Sigmoid colon (tissue), 7 donors: ENCODE measurements around the gene TMEM260. TPM values are rescaled to one million over a fixed set of nuclear protein-coding genes. Genes with fewer than 3 reads are reported as not detected.

ENCODE experiments used
- DNase-seq: peaks from one replicate; pipeline ENCODE4 v3.0.0-alpha.2; 2019
- H3K27ac ChIP-seq, 4 donors: fragments of 200-600 bp; sonication (generic); one replicate each; pipeline ENCODE4 v1.5.1; 2016 to 2019; ENCODE audit warnings: mild to moderate bottlenecking in 1 of 4
- H3K27me3 ChIP-seq, 3 donors: fragments of 200-600 bp; sonication (generic); one replicate each; pipeline ENCODE4 v1.5.1; 2019; ENCODE audit warnings: mild to moderate bottlenecking in 1 of 3
- H3K36me3 ChIP-seq, 4 donors: fragments of 200-600 bp; sonication (generic); one replicate each; pipeline ENCODE4 v1.5.1; 2016 to 2019
- H3K4me1 ChIP-seq, 4 donors: fragments of 200-600 bp; sonication (generic); one replicate each; pipeline ENCODE4 v1.5.1; 2017 to 2019
- H3K4me3 ChIP-seq, 4 donors: fragments of 200-600 bp; sonication (generic); one replicate each; pipeline ENCODE4 v1.5.1; 2017 to 2019; ENCODE audit warnings: mild to moderate bottlenecking in 2 of 4, moderate library complexity in 1 of 4
- H3K9me3 ChIP-seq, 4 donors: fragments of 200-600 bp in 3 of 4; sonication (generic) in 3 of 4; one replicate each; pipeline versions ENCODE4 v1.5.1 to v1.6.1; 2013 to 2019
- CTCF ChIP-seq, 4 experiments: fragments of 450-650 bp in 3 of 4; fragments of 200-600 bp in 1 of 4; IDR thresholded peaks; one replicate each; pipeline ENCODE4 v1.5.1; 2016 to 2019; ENCODE audit warnings: antibody characterized with exemption in 4 of 4, mild to moderate bottlenecking in 3 of 4, moderate library complexity in 2 of 4
- EP300 ChIP-seq, 4 donors: sonication (generic); formaldehyde crosslinking; IDR thresholded peaks; one replicate each; pipeline ENCODE4 v1.6.1; 2017; ENCODE audit warnings: antibody characterized with exemption in 4 of 4
- POLR2A ChIP-seq, 2 donors: fragments of 450-650 bp; IDR thresholded peaks; one replicate each; pipeline ENCODE4 v1.6.1; 2016; ENCODE audit warnings: antibody characterized with exemption in 2 of 2, mild to moderate bottlenecking in 2 of 2, moderate library complexity in 2 of 2
- POLR2AphosphoS5 ChIP-seq, 4 donors: sonication (generic); formaldehyde crosslinking; IDR thresholded peaks; one replicate each; pipeline ENCODE4 v1.6.1; 2017; ENCODE audit warnings: antibody characterized with exemption in 4 of 4
- WGBS, 2 donors: extraction: QIAGEN DNeasy Blood & Tissue Kit; methylation state at CpG; one replicate each; pipeline ENCODE4 v1.1.7; 2013; 5-methylcytosine and 5-hydroxymethylcytosine counted together
- intact Hi-C: fragments of 100-400 bp; cut with DNase I; formaldehyde crosslinking; loops from one replicate; pipeline ENCODE4 v1.15.1; 2023
- polyA plus RNA-seq, 3 donors: library from polyadenylated mRNA; stranded (reverse); fragments of 200-250 nt; gene quantifications; one replicate each; pipeline ENCODE4 v1.2.3, GENCODE V29; 2013
- total RNA-seq, 4 donors: library from RNA; depleted of rRNA; stranded (reverse); fragments of >200 nt; gene quantifications; one replicate each; pipeline ENCODE4 v1.1.0, GENCODE V29; 2016
- donor health status: healthy with polysubstance abuse.
- donor health status: Bipolar disorder and iron deficiency.
- donor health status: healthy.

TMEM260 gene
- total and polyA plus RNA-seq, 7 donors: 1.6 to 15.0 (median 10.3) TPM

DNA sequence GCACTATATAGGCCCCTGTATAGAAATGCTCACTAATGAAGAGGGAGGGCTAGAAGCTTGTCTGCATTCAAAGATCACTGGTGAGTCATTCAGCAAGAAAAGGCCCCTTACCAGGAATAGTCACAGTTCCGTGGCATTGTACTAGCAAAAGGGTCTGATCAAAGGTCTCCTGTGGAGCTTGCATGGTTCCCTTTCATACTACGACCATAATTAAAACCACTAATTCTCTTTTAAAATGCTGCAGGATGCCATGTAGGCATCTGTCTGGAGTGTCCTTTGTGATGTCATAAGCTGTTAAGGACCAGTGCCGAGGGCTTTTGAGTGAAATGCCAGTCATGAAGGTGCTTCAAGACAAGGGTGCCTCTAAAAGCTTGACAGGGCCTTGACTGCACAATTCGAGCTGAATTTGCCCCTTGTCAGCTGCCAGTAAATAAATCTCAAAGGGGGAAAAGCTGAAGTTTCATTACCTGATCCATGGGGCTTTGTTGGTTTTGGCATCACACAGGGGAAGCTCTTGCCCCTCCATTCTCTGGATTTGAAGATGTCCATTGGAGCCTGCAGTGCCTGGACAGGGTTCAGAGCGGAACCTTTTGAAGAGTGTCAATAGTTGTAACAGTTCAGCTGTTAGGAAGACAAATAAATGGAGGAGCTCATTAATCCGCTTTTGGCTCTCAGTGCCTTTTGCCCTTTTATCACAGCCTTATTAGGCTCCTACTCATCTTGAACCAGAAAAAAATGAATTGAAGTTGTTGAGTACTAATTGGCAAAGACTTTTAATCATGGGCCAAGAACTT is 69.1 kb downstream of the TMEM260 start:
- H3K27me3 ChIP-seq: no peaks in the 10 kb centered on the region
- TF ChIP-seq EP300 (IDR thresholded peaks at IDR 0.05) (no peak), POLR2A (IDR thresholded peaks at IDR 0.05) (no peak), POLR2AphosphoS5 (IDR thresholded peaks at IDR 0.05) (no peak), CTCF (IDR thresholded peaks at IDR 0.05) (no peak)
- H3K4me3 ChIP-seq: no peak overlapping the region
- intact Hi-C loops: no loop called here
- H3K36me3 ChIP-seq: peaks cover 0 to 11% (median 0%) of the 10 kb centered on the region in 4 donors
- H3K9me3 ChIP-seq: no peaks in the 10 kb centered on the region
- H3K27ac ChIP-seq: no peak overlapping the region
- no peaks in the 10 kb centered on the region for H3K4me1 ChIP-seq
- WGBS, 2 donors: 90 to 93% methylated on average over 6 of the region's 6 CpGs
- DNase-seq: no peak

GRCh38 chr14:56649382-56649781 is 69.8 kb downstream of the TMEM260 start:
- Histone ChIP-seq H3K27me3 (no peaks in the 10 kb centered on the region), H3K4me1 (no peaks in the 10 kb centered on the region), H3K4me3 (no peak overlapping the region), H3K36me3 (peaks cover 0 to 11% (median 0%) of the 10 kb centered on the region in 4 donors), H3K27ac (no peak overlapping the region), H3K9me3 (no peaks in the 10 kb centered on the region)
- no peak for TF ChIP-seq POLR2AphosphoS5 (IDR thresholded peaks at IDR 0.05)
- no peak for TF ChIP-seq EP300 (IDR thresholded peaks at IDR 0.05)
- TF ChIP-seq CTCF (IDR thresholded peaks at IDR 0.05): no peak
- TF ChIP-seq POLR2A (IDR thresholded peaks at IDR 0.05): no peak
- intact Hi-C loops: no loop called here
- 95 to 97% methylated on average over 3 of the region's 3 CpGs for WGBS, 2 donors
- DNase-seq: no peak

- H3K9me3 ChIP-seq: no peaks in the 10 kb centered on the region
- H3K36me3 ChIP-seq: peaks cover 0 to 11% (median 0%) of the 10 kb centered on the region in 4 donors
- no peaks in the 10 kb centered on the region for H3K27me3 ChIP-seq
- intact Hi-C loops: loop anchor here (10.0 kb wide), 1 partner anchor 665 kb away; no protein-coding TSS in a partner anchor
- no peak overlapping the region for H3K27ac ChIP-seq
- H3K4me3 ChIP-seq: no peak overlapping the region
- no peak for DNase-seq
- TF ChIP-seq POLR2A (IDR thresholded peaks at IDR 0.05) (no peak), POLR2AphosphoS5 (IDR thresholded peaks at IDR 0.05) (no peak), EP300 (IDR thresholded peaks at IDR 0.05) (no peak), CTCF (IDR thresholded peaks at IDR 0.05) (no peak)
- no peaks in the 10 kb centered on the region for H3K4me1 ChIP-seq
- 81 to 91% methylated on average over 9 of the region's 9 CpGs for WGBS, 2 donors
Measured at GRCh38 chr14:56650048-56650447, 70.5 kb downstream of the TMEM260 start.

DNA sequence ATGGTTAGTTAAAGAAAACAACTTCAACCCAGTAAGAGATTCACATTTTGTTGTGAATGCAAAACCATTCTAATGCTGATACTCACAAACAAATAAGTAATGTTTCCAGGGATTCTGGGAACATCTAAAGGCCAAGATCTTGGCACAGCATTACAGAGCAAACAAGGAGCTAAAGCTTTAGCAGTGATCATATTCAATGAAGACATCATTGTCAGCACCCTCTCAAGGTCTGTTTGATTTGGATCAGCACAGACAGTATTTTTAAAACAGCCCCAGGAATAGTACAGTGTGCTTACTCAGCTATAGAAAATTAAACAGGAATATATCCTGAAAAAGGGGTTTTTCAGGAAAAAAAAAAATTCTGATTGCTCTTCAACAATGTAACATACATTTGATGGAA is 71.4 kb downstream of the TMEM260 start:
- H3K9me3 ChIP-seq: no peaks in the 10 kb centered on the region
- no peaks in the 10 kb centered on the region for H3K27me3 ChIP-seq
- no peak overlapping the region for H3K4me3 ChIP-seq
- no peaks in the 10 kb centered on the region for H3K4me1 ChIP-seq
- no peak overlapping the region for H3K27ac ChIP-seq
- intact Hi-C loops: loop anchor here (10.0 kb wide), 1 partner anchor 664 kb away; no protein-coding TSS in a partner anchor
- DNase-seq: no peak
- TF ChIP-seq POLR2A (IDR thresholded peaks at IDR 0.05) (no peak), CTCF (IDR thresholded peaks at IDR 0.05) (no peak), POLR2AphosphoS5 (IDR thresholded peaks at IDR 0.05) (no peak), EP300 (IDR thresholded peaks at IDR 0.05) (no peak)
- H3K36me3 ChIP-seq: peaks cover 0 to 11% (median 0%) of the 10 kb centered on the region in 4 donors
